ENCODE data around the gene VEGFC.
A peak's percentile ranks its signal among the peaks of the same experiment; 100 is the strongest.

Gene VEGFC

GRCh38 chr4:176760471-176760870 is 32.3 kb downstream of the VEGFC start:
- DNase-seq (ENCODE audit: low read depth), result no peak

- DNase-seq (ENCODE audit: low read depth), result no peak
Observed at GRCh38 chr4:176758731-176759130, 34.0 kb downstream of the VEGFC start.

- DNase-seq (ENCODE audit: low read depth), result no peak
Observed at GRCh38 chr4:176758323-176758722, 34.4 kb downstream of the VEGFC start.

GRCh38 chr4:176755613-176756012 is 37.1 kb downstream of the VEGFC start:
- no peak for DNase-seq (ENCODE audit: low read depth)

GRCh38 chr4:176755001-176755400 is 37.7 kb downstream of the VEGFC start:
- DNase-seq (ENCODE audit: low read depth), result no peak

- peak; percentile 78 for DNase-seq (ENCODE audit: low read depth)
Observed at GRCh38 chr4:176753049-176753448, 39.7 kb downstream of the VEGFC start.

- no peak for DNase-seq (ENCODE audit: low read depth)
Observed at GRCh38 chr4:176752191-176752749, 40.5 kb downstream of the VEGFC start.

GRCh38 chr4:176751061-176751460 is 41.7 kb downstream of the VEGFC start:
- no peak for DNase-seq (ENCODE audit: low read depth)

GRCh38 chr4:176746846-176747245 is 45.9 kb downstream of the VEGFC start:
- DNase-seq (ENCODE audit: low read depth), result no peak

GRCh38 chr4:176745902-176746301 is 46.8 kb downstream of the VEGFC start:
- DNase-seq (ENCODE audit: low read depth), result no peak

GRCh38 chr4:176744091-176744490 is 48.6 kb downstream of the VEGFC start:
- DNase-seq (ENCODE audit: low read depth), result no peak

- no peak for DNase-seq (ENCODE audit: low read depth)
Observed at GRCh38 chr4:176742211-176742610, 50.5 kb downstream of the VEGFC start.

GRCh38 chr4:176741253-176741652 is 51.5 kb downstream of the VEGFC start:
- no peak for DNase-seq (ENCODE audit: low read depth)

GRCh38 chr4:176735300-176735699 is 57.4 kb downstream of the VEGFC start:
- peak; percentile 34 for DNase-seq (ENCODE audit: low read depth)

- DNase-seq (ENCODE audit: low read depth), result no peak
Observed at GRCh38 chr4:176734461-176734860, 58.3 kb downstream of the VEGFC start.

GRCh38 chr4:176729489-176729888 is 63.2 kb downstream of the VEGFC start:
- no peak for DNase-seq (ENCODE audit: low read depth)

GRCh38 chr4:176726803-176727202 is 65.9 kb downstream of the VEGFC start:
- no peak for DNase-seq (ENCODE audit: low read depth)

GRCh38 chr4:176721459-176721858 is 71.3 kb downstream of the VEGFC start:
- DNase-seq (ENCODE audit: low read depth), result no peak

- DNase-seq (ENCODE audit: low read depth), result no peak
Observed at GRCh38 chr4:176718881-176719280, 73.8 kb downstream of the VEGFC start.

GRCh38 chr4:176717237-176717636 is 75.5 kb downstream of the VEGFC start:
- no peak for DNase-seq (ENCODE audit: low read depth)

GRCh38 chr4:176709417-176709816 is 83.3 kb downstream of the VEGFC start:
- no peak for DNase-seq (ENCODE audit: low read depth)

- DNase-seq (ENCODE audit: low read depth), result no peak
Observed at GRCh38 chr4:176708771-176709311, 83.9 kb downstream of the VEGFC start.

- DNase-seq (ENCODE audit: low read depth), result no peak
Observed at GRCh38 chr4:176690716-176691115, 102.0 kb downstream of the VEGFC start.

GRCh38 chr4:176680668-176681180 is 112.0 kb downstream of the VEGFC start:
- no peak for DNase-seq (ENCODE audit: low read depth)
